ENCODE data around the gene SLC44A4. TPM values are rescaled to one million over a fixed set of nuclear protein-coding genes. Genes with fewer than 3 reads are reported as not detected.

SLC44A4 gene
- total and polyA plus RNA-seq, 8 donors = 35.4 to 201 (median 121) TPM

GRCh38 chr6:31887173-31888007, 8.6 kb upstream of the SLC44A4 start:
- Histone ChIP-seq H3K4me1 (no peaks in the 10 kb centered on the region), H3K9me3 (no peaks in the 10 kb centered on the region), H3K36me3 (peaks cover 73 to 100% (median 99%) of the 10 kb centered on the region in 4 donors), H3K27ac (no peak overlapping the region), H3K4me3 (no peak overlapping the region), H3K27me3 (no peaks in the 10 kb centered on the region)
- 86 to 92% (median 87%) methylated on average over 17 to 19 of the region's 19 CpGs for WGBS, 5 donors
- TF ChIP-seq, protein P1, sequence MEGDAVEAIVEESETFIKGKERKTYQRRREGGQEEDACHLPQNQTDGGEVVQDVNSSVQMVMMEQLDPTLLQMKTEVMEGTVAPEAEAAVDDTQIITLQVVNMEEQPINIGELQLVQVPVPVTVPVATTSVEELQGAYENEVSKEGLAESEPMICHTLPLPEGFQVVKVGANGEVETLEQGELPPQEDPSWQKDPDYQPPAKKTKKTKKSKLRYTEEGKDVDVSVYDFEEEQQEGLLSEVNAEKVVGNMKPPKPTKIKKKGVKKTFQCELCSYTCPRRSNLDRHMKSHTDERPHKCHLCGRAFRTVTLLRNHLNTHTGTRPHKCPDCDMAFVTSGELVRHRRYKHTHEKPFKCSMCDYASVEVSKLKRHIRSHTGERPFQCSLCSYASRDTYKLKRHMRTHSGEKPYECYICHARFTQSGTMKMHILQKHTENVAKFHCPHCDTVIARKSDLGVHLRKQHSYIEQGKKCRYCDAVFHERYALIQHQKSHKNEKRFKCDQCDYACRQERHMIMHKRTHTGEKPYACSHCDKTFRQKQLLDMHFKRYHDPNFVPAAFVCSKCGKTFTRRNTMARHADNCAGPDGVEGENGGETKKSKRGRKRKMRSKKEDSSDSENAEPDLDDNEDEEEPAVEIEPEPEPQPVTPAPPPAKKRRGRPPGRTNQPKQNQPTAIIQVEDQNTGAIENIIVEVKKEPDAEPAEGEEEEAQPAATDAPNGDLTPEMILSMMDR (IDR thresholded peaks at IDR 0.05) = no peak
- TF ChIP-seq POLR2AphosphoS5 (IDR thresholded peaks at IDR 0.05) (no peak), POLR2A (IDR thresholded peaks at IDR 0.05) (no peak), EP300 (IDR thresholded peaks at IDR 0.05) (no peak)
- intact Hi-C loops (cut with DNase I; ENCODE audit: low total_unique reads) = no loop called here
- no peak for DNase-seq

DNA sequence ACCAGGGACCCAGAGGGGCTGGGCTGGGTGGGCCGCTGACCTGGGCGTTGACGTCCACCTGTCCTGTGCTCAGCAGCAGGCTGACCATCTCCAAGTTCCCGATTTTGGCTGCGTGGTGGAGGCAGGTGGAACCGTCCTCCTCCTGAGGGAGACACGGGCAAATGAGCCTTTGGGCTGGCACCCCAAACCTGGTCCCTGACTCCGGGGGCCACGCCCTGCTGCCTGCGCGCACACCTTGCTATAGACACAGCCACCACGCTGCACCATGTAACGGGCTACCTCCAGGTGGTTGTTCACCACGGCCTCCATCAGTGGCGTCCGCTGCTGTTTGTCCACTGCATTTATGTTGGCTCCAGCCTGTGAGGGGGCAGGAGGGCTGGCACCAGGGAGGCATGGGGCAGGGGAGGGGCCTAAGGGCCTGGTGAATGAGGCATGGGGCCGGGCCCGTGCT, 7.8 kb upstream of the SLC44A4 start:
- Histone ChIP-seq H3K4me1 (no peaks in the 10 kb centered on the region), H3K27ac (no peak overlapping the region), H3K27me3 (no peaks in the 10 kb centered on the region), H3K36me3 (peaks cover 71 to 100% (median 99%) of the 10 kb centered on the region in 4 donors), H3K4me3 (no peak overlapping the region), H3K9me3 (no peaks in the 10 kb centered on the region)
- no peak for TF ChIP-seq POLR2AphosphoS5 (IDR thresholded peaks at IDR 0.05)
- no peak for TF ChIP-seq EP300 (IDR thresholded peaks at IDR 0.05)
- no peak for TF ChIP-seq POLR2A (IDR thresholded peaks at IDR 0.05)
- TF ChIP-seq, protein P1 (IDR thresholded peaks at IDR 0.05) = no peak
- no peak for DNase-seq
- 84 to 93% (median 87%) methylated on average over 5 to 18 of the region's 18 CpGs for WGBS, 5 donors
- intact Hi-C loops (cut with DNase I; ENCODE audit: low total_unique reads) = no loop called here

DNA sequence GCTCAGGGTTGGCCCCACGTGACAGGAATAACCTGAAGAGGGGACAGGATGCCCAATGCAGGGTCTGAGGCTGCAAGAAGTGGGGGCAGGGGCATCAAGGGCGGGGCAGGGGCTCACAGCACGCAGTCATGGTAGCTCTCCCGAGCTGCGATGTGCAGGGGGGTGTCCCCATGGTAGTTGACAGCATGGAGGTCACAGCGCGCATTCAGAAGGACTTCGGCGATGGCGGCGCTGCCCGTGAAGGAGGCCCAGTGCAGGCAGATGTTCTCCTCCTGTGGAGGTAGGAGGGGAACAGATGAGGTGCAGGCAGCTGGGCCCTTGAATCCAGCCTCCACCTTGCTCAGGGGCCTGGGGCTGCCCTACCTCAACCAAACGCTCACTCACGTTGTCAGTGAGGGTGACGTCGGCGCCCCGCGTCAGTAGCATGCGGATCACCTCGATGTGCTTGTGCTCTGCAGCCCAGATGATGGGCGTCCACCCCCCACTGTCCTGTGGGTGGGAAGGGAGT, 5.8 kb upstream of the SLC44A4 start:
- no peak overlapping the region for H3K27ac ChIP-seq
- H3K27me3 ChIP-seq = no peaks in the 10 kb centered on the region
- WGBS, 5 donors = 89 to 97% (median 94%) methylated on average over 19 to 22 of the region's 22 CpGs
- no peaks in the 10 kb centered on the region for H3K9me3 ChIP-seq
- peaks cover 85 to 100% (median 99%) of the 10 kb centered on the region in 4 donors for H3K36me3 ChIP-seq
- intact Hi-C loops (cut with DNase I; ENCODE audit: low total_unique reads) = no loop called here
- no peak for DNase-seq
- no peak overlapping the region for H3K4me3 ChIP-seq
- TF ChIP-seq, protein P1 (IDR thresholded peaks at IDR 0.05) = no peak
- TF ChIP-seq POLR2AphosphoS5 (IDR thresholded peaks at IDR 0.05) (no peak), POLR2A (IDR thresholded peaks at IDR 0.05) (no peak), EP300 (IDR thresholded peaks at IDR 0.05) (no peak)
- H3K4me1 ChIP-seq = peaks cover 0 to 11% (median 8%) of the 10 kb centered on the region in 4 donors

- 84 to 95% (median 93%) methylated on average over 11 to 12 of the region's 12 CpGs for WGBS, 5 donors
- Histone ChIP-seq H3K36me3 (peaks cover 79 to 93% (median 92%) of the 10 kb centered on the region in 4 donors), H3K27me3 (no peaks in the 10 kb centered on the region), H3K4me1 (peaks cover 0 to 18% (median 10%) of the 10 kb centered on the region in 4 donors), H3K4me3 (no peak overlapping the region), H3K27ac (no peak overlapping the region), H3K9me3 (no peaks in the 10 kb centered on the region)
- intact Hi-C loops (cut with DNase I; ENCODE audit: low total_unique reads) = no loop called here
- no peak for DNase-seq
- TF ChIP-seq POLR2AphosphoS5 (IDR thresholded peaks at IDR 0.05) (no peak), POLR2A (IDR thresholded peaks at IDR 0.05) (no peak), EP300 (IDR thresholded peaks at IDR 0.05) (no peak)
- TF ChIP-seq, protein P1 (IDR thresholded peaks at IDR 0.05) = no peak
Observed at GRCh38 chr6:31883676-31884075, 4.9 kb upstream of the SLC44A4 start.
